ENCODE measurements around the gene MBD3. TPM values are rescaled to one million over a fixed set of nuclear protein-coding genes. Genes with fewer than 3 reads are reported as not detected.

MBD3 gene
- total and polyA plus RNA-seq, 2 experiments from 2014 or later = 27.6 to 118 TPM

GRCh38 chr19:1528596-1529429 is 63.9 kb downstream of the MBD3 start (continued):
- no peak for TF ChIP-seq CTCF (conservative IDR thresholded peaks at IDR 0.05; ENCODE audit: low read depth in 2 of 2)
- TF ChIP-seq CREB1 (CRISPR knock-in tag; IDR thresholded peaks at IDR 0.05; ENCODE audit: low read depth) = no peak
- TF ChIP-seq EZH2 (IDR thresholded peaks at IDR 0.05; ENCODE audit: low read depth, unreplicated experiment) = no peak
- no peak for TF ChIP-seq REST (IDR thresholded peaks at IDR 0.05; ENCODE audit: unreplicated experiment)
- TF ChIP-seq ETS1 (IDR thresholded peaks at IDR 0.05) = no peak
- TF ChIP-seq JUNB (IDR thresholded peaks at IDR 0.05; ENCODE audit: unreplicated experiment) = no peak
- no peak for TF ChIP-seq EZH2phosphoT487 (IDR thresholded peaks at IDR 0.05; ENCODE audit: unreplicated experiment)

- Histone ChIP-seq H3K27me3 (ENCODE audit: insufficient read depth) (peaks cover 22% of the 10 kb centered on the region), H3K9me2 (ENCODE audit: insufficient read depth) (no peaks in the 10 kb centered on the region), H3K36me3 (ENCODE audit: insufficient read depth) (no peaks in the 10 kb centered on the region), H3K4me3 (no peak overlapping the region), H3K27ac (ENCODE audit: low read depth) (no peak overlapping the region), H3K4me2 (no peak overlapping the region), H3F3A (replicated peaks; ENCODE audit: low read depth) (0 out of 2 replicates have a peak, but pooled peaks cover 4% of the 10 kb centered on the region), H4K20me1 (replicated peaks; ENCODE audit: insufficient read depth) (no peaks in the 10 kb centered on the region), H2AFZ (no peak overlapping the region), H3K4me1 (ENCODE audit: insufficient read depth) (no peaks in the 10 kb centered on the region), H3K79me2 (replicated peaks; ENCODE audit: insufficient read depth) (no peaks in the 10 kb centered on the region)
- Mint-ChIP-seq H3K4me1 (peaks cover 6% of the 10 kb centered on the region; the same call in 2 of the 3 replicates), H3K4me3 (no peak overlapping the region), H3K36me3 (ENCODE audit: low read depth) (peaks cover 4% of the 10 kb centered on the region; the same call in 1 of the 3 replicates), H3K27ac (no peak overlapping the region), H3K27me3 (ENCODE audit: insufficient read depth, low read depth, poor library complexity) (peaks cover 34% of the 10 kb centered on the region), H3K9me3 (peaks cover 3% of the 10 kb centered on the region; the same call in 1 of the 3 replicates)
- ATAC-seq = no peak
- no peak for DNase-seq (ENCODE audit: low spot score)
- no peak for TF ChIP-seq CTCF (conservative IDR thresholded peaks at IDR 0.05; ENCODE audit: low read depth in 2 of 2)
- no peak for TF ChIP-seq POLR2AphosphoS5 (IDR thresholded peaks at IDR 0.05; ENCODE audit: low read depth)
- no peak for TF ChIP-seq ZNF114 (CRISPR knock-in tag; IDR thresholded peaks at IDR 0.05)
- TF ChIP-seq NANOG (IDR thresholded peaks at IDR 0.05; ENCODE audit: borderline replicate concordance) = no peak
- no peak for TF ChIP-seq ZNF331 (CRISPR knock-in tag; IDR thresholded peaks at IDR 0.05; ENCODE audit: low read depth)
- TF ChIP-seq CREB1 (CRISPR knock-in tag; IDR thresholded peaks at IDR 0.05; ENCODE audit: low read depth) = no peak
These were observed 64.9 kb downstream of the MBD3 start for GRCh38 chr19:1527650-1528309.
